Neuronal stem cell (in vitro differentiated cells): ENCODE results near the gene RAP2B.

ENCODE experiments used
- DNase-seq: peaks from one replicate; pipeline ENCODE4 v3.0.0-alpha.2; 2013; ENCODE audit warnings: low spot score
- H2AFZ ChIP-seq: one replicate; pipeline ENCODE4 v1.6.1; 2013; ENCODE audit warnings: mild to moderate bottlenecking, low read length, inconsistent platforms
- H2AK5ac ChIP-seq: 2 replicates; pipeline ENCODE4 v1.6.1; 2013; ENCODE audit warnings: low read depth, mild to moderate bottlenecking, inconsistent platforms, low read length, moderate library complexity, mixed read lengths
- H2BK120ac ChIP-seq: 2 replicates; pipeline ENCODE4 v1.6.1; 2013; ENCODE audit warnings: low read depth, mild to moderate bottlenecking, inconsistent platforms, low read length, moderate library complexity, mixed read lengths
- H2BK12ac ChIP-seq: one replicate; pipeline ENCODE4 v1.6.1; 2013; ENCODE audit warnings: low read length, inconsistent platforms
- H2BK15ac ChIP-seq: 2 replicates; pipeline ENCODE4 v1.6.1; 2013; ENCODE audit warnings: mild to moderate bottlenecking, low read length, inconsistent platforms, mixed read lengths
- H2BK5ac ChIP-seq: one replicate; pipeline ENCODE4 v1.6.1; 2013; ENCODE audit warnings: inconsistent platforms, mild to moderate bottlenecking, low read length, moderate library complexity
- H3K14ac ChIP-seq: one replicate; pipeline ENCODE4 v1.6.1; 2013; ENCODE audit warnings: low read length, inconsistent platforms
- H3K18ac ChIP-seq: 2 replicates; pipeline ENCODE4 v1.6.1; 2013; ENCODE audit warnings: low read length, inconsistent platforms
- H3K23ac ChIP-seq: 2 replicates; pipeline ENCODE4 v1.6.1; 2013; ENCODE audit warnings: low read depth, mild to moderate bottlenecking, mixed read lengths, low read length, inconsistent platforms; ENCODE audit not compliant: poor library complexity
- H3K27ac ChIP-seq: replicated peaks from 3 replicates; pipeline ENCODE4 v1.5.1; 2013; ENCODE audit warnings: low read length, inconsistent platforms
- H3K27me3 ChIP-seq, 3 experiments: 2 replicates each; pipeline ENCODE4 v1.6.1; 2013; ENCODE audit warnings: low read length in 3 of 3, mild to moderate bottlenecking in 2 of 3, inconsistent platforms in 1 of 3, low read depth in 1 of 3, mixed read lengths in 1 of 3, moderate library complexity in 1 of 3; ENCODE audit not compliant: control insufficient read depth in 3 of 3, insufficient read depth in 3 of 3
- H3K36me3 ChIP-seq, 2 donors: replicated peaks in 1 of 2; 2 replicates each; pipeline ENCODE4 v1.6.1; 2013; ENCODE audit warnings: low read length in 2 of 2; ENCODE audit not compliant: control insufficient read depth in 2 of 2, insufficient read depth in 2 of 2
- H3K4ac ChIP-seq: 2 replicates; pipeline ENCODE4 v1.6.1; 2013; ENCODE audit warnings: inconsistent platforms, mild to moderate bottlenecking, low read length, moderate library complexity
- H3K4me1 ChIP-seq, 2 donors: 1 replicate in 1 of 2; 2 replicates in 1 of 2; pipeline ENCODE4 v1.6.1; 2013; ENCODE audit warnings: low read length in 2 of 2, low read depth in 1 of 2; ENCODE audit not compliant: control insufficient read depth in 2 of 2, insufficient read depth in 1 of 2
- H3K4me2 ChIP-seq: one replicate; pipeline ENCODE4 v1.6.1; 2013; ENCODE audit warnings: mild to moderate bottlenecking, low read length, inconsistent platforms; ENCODE audit not compliant: insufficient read depth, poor library complexity, severe bottlenecking
- H3K4me3 ChIP-seq, 2 donors: 2 replicates each; pipeline ENCODE4 v1.5.1; 2013; ENCODE audit warnings: low read length in 2 of 2, mild to moderate bottlenecking in 2 of 2, inconsistent platforms in 1 of 2, moderate library complexity in 1 of 2
- H3K79me1 ChIP-seq: one replicate; pipeline ENCODE4 v1.6.1; 2013; ENCODE audit warnings: low read depth, mild to moderate bottlenecking, inconsistent platforms, low read length, moderate library complexity
- H3K9ac ChIP-seq: one replicate; pipeline ENCODE4 v1.6.1; 2013; ENCODE audit warnings: mild to moderate bottlenecking, low read depth, low read length, inconsistent platforms; ENCODE audit not compliant: poor library complexity
- H3K9me3 ChIP-seq, 2 donors: replicated peaks in 1 of 2; 2 replicates each; pipeline versions ENCODE3 to v1.6.1; 2013; ENCODE audit warnings: low read length in 2 of 2, mild to moderate bottlenecking in 2 of 2, inconsistent platforms in 1 of 2, low read depth in 1 of 2, mixed read lengths in 1 of 2, moderate library complexity in 1 of 2; ENCODE audit not compliant: control insufficient read depth in 2 of 2, insufficient read depth in 1 of 2
- H4K8ac ChIP-seq: one replicate; pipeline ENCODE4 v1.6.1; 2013; ENCODE audit warnings: low read depth, mild to moderate bottlenecking, inconsistent platforms, low read length, moderate library complexity
- H4K91ac ChIP-seq: one replicate; pipeline ENCODE4 v1.6.1; 2013; ENCODE audit warnings: low read length, low read depth, mild to moderate bottlenecking, inconsistent platforms; ENCODE audit not compliant: poor library complexity
- WGBS, 2 donors: extraction: QIAGEN DNeasy Blood & Tissue Kit; methylation state at CpG; one replicate each; pipeline ENCODE4 v1.1.7; 2013; ENCODE audit warnings: missing lambda C conversion rate in 2 of 2, mixed read lengths in 1 of 2; ENCODE audit not compliant: insufficient read length in 2 of 2, insufficient replicate concordance in 1 of 2; ENCODE audit errors: extremely low coverage in 2 of 2; 5-methylcytosine and 5-hydroxymethylcytosine counted together

RAP2B gene

GRCh38 chr3:153195349-153195879 lies 33.4 kb downstream of the RAP2B start:
- Histone ChIP-seq H3K27me3 (no peaks in the 10 kb centered on the region), H4K91ac (no peak overlapping the region), H2BK15ac (no peak overlapping the region), H2BK120ac (no peak overlapping the region), H3K23ac (no peak overlapping the region), H2BK5ac (no peak overlapping the region), H3K79me1 (no peaks in the 10 kb centered on the region), H3K36me3 (no peaks in the 10 kb centered on the region), H2AK5ac (no peak overlapping the region), H3K4me2 (no peak overlapping the region), H2BK12ac (no peak overlapping the region), H3K18ac (no peak overlapping the region), H3K4me3 (no peak overlapping the region), H3K4me1 (no peaks in the 10 kb centered on the region), H4K8ac (no peak overlapping the region), H3K9ac (no peak overlapping the region), H3K4ac (no peak overlapping the region), H2AFZ (no peak overlapping the region), H3K14ac (no peak overlapping the region), H3K9me3 (no peaks in the 10 kb centered on the region), H3K27ac (no peak overlapping the region)
- WGBS, 2 donors, result no CpG with 5 or more reads among the region's 5 CpGs
- no peak for DNase-seq

- Histone ChIP-seq H3K9me3 (no peaks in the 10 kb centered on the region), H3K36me3 (no peaks in the 10 kb centered on the region), H3K4me3 (no peak overlapping the region), H3K4me1 (peaks cover 6 to 12% of the 10 kb centered on the region in 2 donors), H2BK5ac (no peak overlapping the region), H3K79me1 (no peaks in the 10 kb centered on the region), H2BK120ac (no peak overlapping the region), H3K27me3 (no peaks in the 10 kb centered on the region), H2BK12ac (no peak overlapping the region), H3K4ac (no peak overlapping the region), H3K14ac (no peak overlapping the region), H4K8ac (no peak overlapping the region), H3K23ac (no peak overlapping the region), H4K91ac (no peak overlapping the region), H3K27ac (no peak overlapping the region), H2AFZ (peak overlapping the region; percentile 47), H2AK5ac (no peak overlapping the region), H2BK15ac (no peak overlapping the region), H3K18ac (peak overlapping the region; percentile 5), H3K9ac (no peak overlapping the region), H3K4me2 (no peak overlapping the region)
- no CpG with 5 or more reads among the region's 8 CpGs for WGBS, 2 donors
- no peak for DNase-seq
Measured at GRCh38 chr3:153209596-153209995, 47.6 kb downstream of the RAP2B start.

- no peak overlapping the region for H4K91ac ChIP-seq
- no peak overlapping the region for H3K27ac ChIP-seq
- no peak overlapping the region for H3K23ac ChIP-seq
- H2BK15ac ChIP-seq, result no peak overlapping the region
- no peak overlapping the region for H2BK5ac ChIP-seq
- H3K4me2 ChIP-seq, result no peak overlapping the region
- no peaks in the 10 kb centered on the region for H3K36me3 ChIP-seq
- H3K18ac ChIP-seq, result no peak overlapping the region
- no peak overlapping the region for H2BK12ac ChIP-seq
- H3K27me3 ChIP-seq, result no peaks in the 10 kb centered on the region
- no peak overlapping the region for H3K14ac ChIP-seq
- no peak overlapping the region for H3K4ac ChIP-seq
- no peaks in the 10 kb centered on the region for H3K9me3 ChIP-seq
- no peak overlapping the region for H3K4me3 ChIP-seq
- no peak overlapping the region for H2AK5ac ChIP-seq
- WGBS, 2 donors, result no CpG with 5 or more reads among the region's 3 CpGs
- H3K79me1 ChIP-seq, result no peaks in the 10 kb centered on the region
- no peak for DNase-seq
- peak overlapping the region; percentile 47 for H2AFZ ChIP-seq
- H2BK120ac ChIP-seq, result no peak overlapping the region
- peaks cover 6 to 12% of the 10 kb centered on the region in 2 donors for H3K4me1 ChIP-seq
- H4K8ac ChIP-seq, result no peak overlapping the region
- H3K9ac ChIP-seq, result no peak overlapping the region
Measured at GRCh38 chr3:153210146-153210545, 48.1 kb downstream of the RAP2B start.

DNA sequence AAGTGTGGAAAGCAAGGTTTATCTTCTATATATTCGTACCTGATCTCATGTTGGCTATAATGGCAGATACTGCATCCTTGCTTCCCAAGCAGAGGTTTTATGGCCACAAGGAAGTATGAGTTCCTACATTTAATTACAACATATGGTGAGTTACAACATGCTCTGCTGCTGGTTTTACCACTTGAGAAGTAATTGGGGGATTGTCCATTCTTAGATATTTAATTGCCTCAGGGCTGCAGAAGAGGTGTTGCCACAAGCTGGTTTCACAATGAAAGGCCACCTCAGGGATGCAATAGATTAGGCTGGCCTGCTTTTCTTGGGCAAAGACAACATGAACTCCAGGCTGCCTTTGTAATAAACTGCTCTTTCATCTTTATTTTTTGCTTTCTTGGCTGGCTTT lies 48.6 kb downstream of the RAP2B start:
- WGBS, 2 donors, result no CpG with 5 or more reads among the region's 1 CpG
- no peak overlapping the region for H3K27ac ChIP-seq

More for the DNA sequence above, 48.6 kb downstream of the RAP2B start:
- H3K36me3 ChIP-seq, result no peaks in the 10 kb centered on the region
- no peak overlapping the region for H4K91ac ChIP-seq
- no peak overlapping the region for H2BK5ac ChIP-seq
- H2BK15ac ChIP-seq, result no peak overlapping the region
- H3K9ac ChIP-seq, result no peak overlapping the region
- no peak overlapping the region for H3K23ac ChIP-seq
- H3K4ac ChIP-seq, result no peak overlapping the region
- no peak overlapping the region for H3K14ac ChIP-seq
- H3K4me3 ChIP-seq, result no peak overlapping the region
- H3K4me1 ChIP-seq, result peaks cover 6 to 12% of the 10 kb centered on the region in 2 donors
- H2BK12ac ChIP-seq, result no peak overlapping the region
- no peak for DNase-seq
- H2AFZ ChIP-seq, result no peak overlapping the region
- no peaks in the 10 kb centered on the region for H3K79me1 ChIP-seq
- no peak overlapping the region for H3K4me2 ChIP-seq
- H3K27me3 ChIP-seq, result no peaks in the 10 kb centered on the region
- H3K9me3 ChIP-seq, result no peaks in the 10 kb centered on the region
- no peak overlapping the region for H4K8ac ChIP-seq
- no peak overlapping the region for H2AK5ac ChIP-seq
- no peak overlapping the region for H3K18ac ChIP-seq
- H2BK120ac ChIP-seq, result no peak overlapping the region
